ENCODE data around the gene CEPT1.

DNA sequence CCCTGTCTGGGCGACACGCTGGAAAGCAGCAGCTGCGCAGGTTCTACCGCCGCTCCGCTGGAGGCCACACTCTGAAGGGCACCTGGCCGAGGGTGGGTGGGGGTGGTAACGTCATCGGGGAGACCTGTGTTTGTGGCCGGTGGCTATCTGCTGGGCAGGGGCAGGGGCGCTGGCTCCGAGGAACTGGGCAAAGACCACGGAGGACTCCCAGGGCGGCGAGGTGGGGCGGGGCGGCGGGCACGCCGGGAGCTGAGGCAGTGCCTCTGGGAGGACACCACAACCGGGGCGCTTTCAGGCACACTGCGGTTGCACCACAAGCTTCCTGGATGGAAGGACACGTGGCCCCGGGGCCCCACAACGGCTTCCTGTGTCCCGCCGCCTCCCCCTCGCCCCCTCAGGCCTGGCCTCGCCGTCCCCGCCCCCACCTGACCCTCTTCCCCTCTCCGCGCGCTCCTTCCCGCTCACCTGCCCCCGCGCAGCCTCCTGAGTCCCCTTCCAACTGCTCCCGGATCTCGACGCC is 63.7 kb downstream of the CEPT1 start:
- TF ChIP-seq, protein P1, sequence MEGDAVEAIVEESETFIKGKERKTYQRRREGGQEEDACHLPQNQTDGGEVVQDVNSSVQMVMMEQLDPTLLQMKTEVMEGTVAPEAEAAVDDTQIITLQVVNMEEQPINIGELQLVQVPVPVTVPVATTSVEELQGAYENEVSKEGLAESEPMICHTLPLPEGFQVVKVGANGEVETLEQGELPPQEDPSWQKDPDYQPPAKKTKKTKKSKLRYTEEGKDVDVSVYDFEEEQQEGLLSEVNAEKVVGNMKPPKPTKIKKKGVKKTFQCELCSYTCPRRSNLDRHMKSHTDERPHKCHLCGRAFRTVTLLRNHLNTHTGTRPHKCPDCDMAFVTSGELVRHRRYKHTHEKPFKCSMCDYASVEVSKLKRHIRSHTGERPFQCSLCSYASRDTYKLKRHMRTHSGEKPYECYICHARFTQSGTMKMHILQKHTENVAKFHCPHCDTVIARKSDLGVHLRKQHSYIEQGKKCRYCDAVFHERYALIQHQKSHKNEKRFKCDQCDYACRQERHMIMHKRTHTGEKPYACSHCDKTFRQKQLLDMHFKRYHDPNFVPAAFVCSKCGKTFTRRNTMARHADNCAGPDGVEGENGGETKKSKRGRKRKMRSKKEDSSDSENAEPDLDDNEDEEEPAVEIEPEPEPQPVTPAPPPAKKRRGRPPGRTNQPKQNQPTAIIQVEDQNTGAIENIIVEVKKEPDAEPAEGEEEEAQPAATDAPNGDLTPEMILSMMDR (IDR thresholded peaks at IDR 0.05 in 2 of 3, conservative IDR thresholded peaks at IDR 0.05 in 1 of 3; ENCODE audit: borderline replicate concordance in 1 of 3, insufficient read depth in 1 of 3, low read depth in 2 of 3, low read length in 2 of 3): no peak
- TF ChIP-seq EGR1 (IDR thresholded peaks at IDR 0.05; ENCODE audit: low read depth) (peak; percentile 65), POLR2A (IDR thresholded peaks at IDR 0.05; ENCODE audit: borderline replicate concordance, extremely low read depth, insufficient read depth, insufficient read length) (no peak)
- TF ChIP-seq, protein P2, sequence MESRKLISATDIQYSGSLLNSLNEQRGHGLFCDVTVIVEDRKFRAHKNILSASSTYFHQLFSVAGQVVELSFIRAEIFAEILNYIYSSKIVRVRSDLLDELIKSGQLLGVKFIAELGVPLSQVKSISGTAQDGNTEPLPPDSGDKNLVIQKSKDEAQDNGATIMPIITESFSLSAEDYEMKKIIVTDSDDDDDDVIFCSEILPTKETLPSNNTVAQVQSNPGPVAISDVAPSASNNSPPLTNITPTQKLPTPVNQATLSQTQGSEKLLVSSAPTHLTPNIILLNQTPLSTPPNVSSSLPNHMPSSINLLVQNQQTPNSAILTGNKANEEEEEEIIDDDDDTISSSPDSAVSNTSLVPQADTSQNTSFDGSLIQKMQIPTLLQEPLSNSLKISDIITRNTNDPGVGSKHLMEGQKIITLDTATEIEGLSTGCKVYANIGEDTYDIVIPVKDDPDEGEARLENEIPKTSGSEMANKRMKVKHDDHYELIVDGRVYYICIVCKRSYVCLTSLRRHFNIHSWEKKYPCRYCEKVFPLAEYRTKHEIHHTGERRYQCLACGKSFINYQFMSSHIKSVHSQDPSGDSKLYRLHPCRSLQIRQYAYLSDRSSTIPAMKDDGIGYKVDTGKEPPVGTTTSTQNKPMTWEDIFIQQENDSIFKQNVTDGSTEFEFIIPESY (IDR thresholded peaks at IDR 0.05; ENCODE audit: extremely low read depth, insufficient replicate concordance, low read length): no peak
